A673 (cell line): ENCODE data around the gene CDON. TPM values are rescaled to one million over a fixed set of nuclear protein-coding genes. Genes with fewer than 3 reads are reported as not detected.

Experiments used
- BruUV-seq: library from RNA; stranded (reverse); fragments of 400-500 nt; replicated peaks from 2 replicates; lab custom pipeline; 2021; lab: Mats Ljungman, UMichigan
- CTCF ChIA-PET: fragments of 300-600 bp; sonication (Branson Sonifier 250); formaldehyde crosslinking; loops from one replicate; lab custom pipeline; 2022; ENCODE audit warnings: antibody characterized with exemption; lab: Charles Lee
- POLR2A ChIA-PET: fragments of 300-600 bp; sonication (Branson Sonifier 250); formaldehyde crosslinking; loops from one replicate; lab custom pipeline; 2022; ENCODE audit warnings: antibody characterized with exemption; ENCODE audit not compliant: low non-redundant PET; lab: Charles Lee
- DNase-seq: peaks from one replicate; pipeline ENCODE4 v3.0.0-alpha.2; 2015; ENCODE audit warnings: low spot score
- H3K27ac ChIP-seq: fragments of 200-600 bp; sonication (generic); 2 replicates; pipeline ENCODE4 v1.5.1; 2016; ENCODE audit warnings: mixed run types, low read depth, mild to moderate bottlenecking, mixed read lengths, antibody characterized with exemption, low read length; ENCODE audit not compliant: poor library complexity, severe bottlenecking
- H3K27me3 ChIP-seq: fragments of 200-600 bp; sonication (generic); replicated peaks from 2 replicates; pipeline ENCODE4 v1.6.1; 2017; ENCODE audit warnings: mixed run types, low read depth, mild to moderate bottlenecking, mixed read lengths, antibody characterized with exemption, low read length; ENCODE audit not compliant: insufficient read depth, poor library complexity
- H3K36me3 ChIP-seq: fragments of 200-600 bp; sonication (generic); 2 replicates; pipeline ENCODE4 v1.6.1; 2016; ENCODE audit warnings: mixed run types, mild to moderate bottlenecking, mixed read lengths, antibody characterized with exemption, low read length; ENCODE audit not compliant: insufficient read depth, poor library complexity, severe bottlenecking
- H3K4me1 ChIP-seq: fragments of 200-600 bp; sonication (generic); 2 replicates; pipeline ENCODE4 v1.6.1; 2017; ENCODE audit warnings: mixed run types, mild to moderate bottlenecking, mixed read lengths, antibody characterized with exemption, low read length; ENCODE audit not compliant: insufficient read depth, poor library complexity, severe bottlenecking
- H3K4me3 ChIP-seq: fragments of 200-600 bp; sonication (generic); 2 replicates; pipeline ENCODE4 v1.5.1; 2016; ENCODE audit warnings: low read depth, mixed run types, mild to moderate bottlenecking, mixed read lengths, low read length; ENCODE audit not compliant: poor library complexity, severe bottlenecking
- H3K9me3 ChIP-seq: fragments of 200-600 bp; sonication (generic); 2 replicates; pipeline ENCODE4 v1.6.1; 2016; ENCODE audit warnings: mixed run types, low read depth, mild to moderate bottlenecking, mixed read lengths, antibody characterized with exemption, low read length; ENCODE audit not compliant: poor library complexity, severe bottlenecking
- EZH2 ChIP-seq: fragments of 200-600 bp; sonication (generic); IDR thresholded peaks from 2 replicates; pipeline ENCODE4 v1.6.1; 2017; ENCODE audit warnings: borderline replicate concordance, low read depth, mild to moderate bottlenecking, mixed read lengths, antibody characterized with exemption, low read length; ENCODE audit not compliant: poor library complexity, severe bottlenecking
- intact Hi-C: fragments of 100-400 bp; cut with micrococcal nuclease; formaldehyde crosslinking; loops from one replicate; pipeline ENCODE4 v1.10.0; 2022; ENCODE audit not compliant: unreplicated experiment
- total RNA-seq: library from RNA; stranded (reverse); gene quantifications from 2 replicates; pipeline ENCODE4 v1.2.3, GENCODE V29; 2021
- TF ChIP-seq, protein P1 (sequence below): fragments of 300-800, 200-600 bp; sonication (generic); conservative IDR thresholded peaks from 2 replicates; pipeline ENCODE4 v1.5.1; 2017; ENCODE audit warnings: low read depth, mild to moderate bottlenecking, antibody characterized with exemption, low read length, moderate library complexity, mixed read lengths

CDON gene
- total RNA-seq, 1 experiment from 2014 or later: 25.3 TPM

DNA sequence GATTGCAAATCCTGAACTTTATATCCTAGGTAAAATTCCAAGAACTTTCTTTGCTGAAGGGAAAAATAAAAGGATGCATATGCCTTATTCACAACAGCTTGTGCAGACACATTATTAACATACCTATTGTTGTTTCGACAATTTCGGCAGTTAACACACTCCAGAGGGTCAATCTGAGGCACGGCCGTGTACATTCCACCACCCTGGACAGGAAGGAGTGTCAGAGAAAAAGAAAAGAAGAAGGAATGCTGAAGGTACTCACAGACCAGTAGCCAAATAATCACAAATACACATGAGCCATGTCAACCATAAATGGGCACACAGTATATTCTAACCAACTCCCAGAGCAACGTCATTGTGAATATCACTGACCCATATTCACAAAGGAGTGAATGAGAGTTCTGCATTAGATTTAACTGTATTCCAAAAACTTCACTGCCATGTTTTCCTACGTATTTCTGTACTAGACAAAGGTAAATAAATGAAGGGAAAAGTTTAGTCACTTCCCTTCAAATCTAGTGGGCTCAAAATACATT is 84.4 kb downstream of the CDON start:
- no TSS peak for BruUV-seq
- Histone ChIP-seq H3K27ac (no peak overlapping the region), H3K9me3 (no peaks in the 10 kb centered on the region), H3K36me3 (no peaks in the 10 kb centered on the region), H3K4me3 (no peak overlapping the region), H3K27me3 (no peaks in the 10 kb centered on the region), H3K4me1 (peaks cover 35% of the 10 kb centered on the region)
- ChIA-PET CTCF (no interaction called here), POLR2A (no interaction called here)
- no peak for DNase-seq
- intact Hi-C loops: no loop called here
- no peak for TF ChIP-seq EZH2
- TF ChIP-seq, protein P1, sequence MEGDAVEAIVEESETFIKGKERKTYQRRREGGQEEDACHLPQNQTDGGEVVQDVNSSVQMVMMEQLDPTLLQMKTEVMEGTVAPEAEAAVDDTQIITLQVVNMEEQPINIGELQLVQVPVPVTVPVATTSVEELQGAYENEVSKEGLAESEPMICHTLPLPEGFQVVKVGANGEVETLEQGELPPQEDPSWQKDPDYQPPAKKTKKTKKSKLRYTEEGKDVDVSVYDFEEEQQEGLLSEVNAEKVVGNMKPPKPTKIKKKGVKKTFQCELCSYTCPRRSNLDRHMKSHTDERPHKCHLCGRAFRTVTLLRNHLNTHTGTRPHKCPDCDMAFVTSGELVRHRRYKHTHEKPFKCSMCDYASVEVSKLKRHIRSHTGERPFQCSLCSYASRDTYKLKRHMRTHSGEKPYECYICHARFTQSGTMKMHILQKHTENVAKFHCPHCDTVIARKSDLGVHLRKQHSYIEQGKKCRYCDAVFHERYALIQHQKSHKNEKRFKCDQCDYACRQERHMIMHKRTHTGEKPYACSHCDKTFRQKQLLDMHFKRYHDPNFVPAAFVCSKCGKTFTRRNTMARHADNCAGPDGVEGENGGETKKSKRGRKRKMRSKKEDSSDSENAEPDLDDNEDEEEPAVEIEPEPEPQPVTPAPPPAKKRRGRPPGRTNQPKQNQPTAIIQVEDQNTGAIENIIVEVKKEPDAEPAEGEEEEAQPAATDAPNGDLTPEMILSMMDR: no peak

- CTCF ChIA-PET: no interaction called here
- BruUV-seq: no TSS peak
- Histone ChIP-seq H3K27me3 (no peaks in the 10 kb centered on the region), H3K4me3 (no peak overlapping the region), H3K9me3 (no peaks in the 10 kb centered on the region), H3K4me1 (peaks cover 35% of the 10 kb centered on the region), H3K27ac (no peak overlapping the region), H3K36me3 (no peaks in the 10 kb centered on the region)
- intact Hi-C loops: no loop called here
- no peak for TF ChIP-seq EZH2
- TF ChIP-seq, protein P1: no peak
- POLR2A ChIA-PET: no interaction called here
- no peak for DNase-seq
Observed at GRCh38 chr11:125977333-125977732, 85.3 kb downstream of the CDON start.

GRCh38 chr11:125976156-125976555 is 86.5 kb downstream of the CDON start:
- no TSS peak for BruUV-seq
- no peak overlapping the region for H3K27ac ChIP-seq
- H3K36me3 ChIP-seq: no peaks in the 10 kb centered on the region
- no peak overlapping the region for H3K4me3 ChIP-seq
- H3K4me1 ChIP-seq: peaks cover 35% of the 10 kb centered on the region
- H3K27me3 ChIP-seq: no peaks in the 10 kb centered on the region
- ChIA-PET POLR2A (no interaction called here), CTCF (no interaction called here)
- intact Hi-C loops: no loop called here
- DNase-seq: no peak
- H3K9me3 ChIP-seq: no peaks in the 10 kb centered on the region
- TF ChIP-seq, protein P1: no peak
- no peak for TF ChIP-seq EZH2
